ENCODE results near the gene FRMD4A.

The FRMD4A gene

GRCh38 chr10:13990392-13990805 lies 340.3 kb downstream of the FRMD4A start:
- DNase-seq, result no peak

DNA sequence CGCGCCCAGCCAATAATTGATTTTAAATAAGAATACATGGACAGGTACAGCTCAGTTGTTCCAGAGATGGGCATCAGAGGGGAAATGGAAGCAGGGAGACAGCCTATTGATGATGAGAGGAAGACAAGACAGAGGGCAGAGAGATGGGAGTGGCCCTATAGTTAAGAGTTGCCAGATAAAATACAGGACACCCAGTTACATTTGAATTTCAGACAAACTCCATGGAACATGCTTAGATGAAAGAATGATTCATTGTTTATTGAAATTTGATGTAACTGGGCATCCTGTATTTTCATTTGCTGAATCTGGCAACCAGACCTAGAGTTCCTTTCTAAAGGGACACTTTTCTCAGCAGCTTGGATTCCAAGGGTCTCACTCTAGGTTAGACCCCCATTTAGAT lies 341.1 kb downstream of the FRMD4A start:
- no peak for DNase-seq

GRCh38 chr10:13987446-13987845 lies 343.3 kb downstream of the FRMD4A start:
- DNase-seq, result no peak

DNA sequence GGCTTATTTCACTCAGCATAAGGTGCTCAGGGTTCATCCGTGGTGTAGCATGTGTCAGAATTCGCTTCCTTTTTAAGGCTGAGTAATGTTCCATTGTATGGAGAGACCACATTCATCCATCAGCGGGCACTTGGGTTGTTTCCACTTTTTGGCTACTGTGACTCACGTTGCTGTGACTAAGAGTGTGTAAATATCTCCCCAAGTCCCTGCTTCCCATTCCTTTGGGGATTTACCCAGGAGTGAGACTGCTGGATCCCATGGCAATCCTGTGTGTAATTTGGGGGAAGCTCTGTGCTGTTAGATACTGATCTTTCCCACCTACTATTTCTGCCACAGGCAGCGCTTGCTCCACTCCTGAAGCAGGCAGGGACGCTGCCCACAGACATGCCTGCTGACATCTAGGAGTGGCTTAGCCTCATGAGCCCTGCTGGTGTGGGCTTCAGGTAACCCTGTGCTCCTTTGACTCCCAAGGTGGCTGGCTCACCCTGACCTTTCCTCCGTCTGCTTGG lies 346.0 kb downstream of the FRMD4A start:
- DNase-seq, result no peak

- DNase-seq, result no peak
Measured at GRCh38 chr10:13983035-13983434, 347.7 kb downstream of the FRMD4A start.

- no peak for DNase-seq
Measured at GRCh38 chr10:13978533-13979115, 352.1 kb downstream of the FRMD4A start.

DNA sequence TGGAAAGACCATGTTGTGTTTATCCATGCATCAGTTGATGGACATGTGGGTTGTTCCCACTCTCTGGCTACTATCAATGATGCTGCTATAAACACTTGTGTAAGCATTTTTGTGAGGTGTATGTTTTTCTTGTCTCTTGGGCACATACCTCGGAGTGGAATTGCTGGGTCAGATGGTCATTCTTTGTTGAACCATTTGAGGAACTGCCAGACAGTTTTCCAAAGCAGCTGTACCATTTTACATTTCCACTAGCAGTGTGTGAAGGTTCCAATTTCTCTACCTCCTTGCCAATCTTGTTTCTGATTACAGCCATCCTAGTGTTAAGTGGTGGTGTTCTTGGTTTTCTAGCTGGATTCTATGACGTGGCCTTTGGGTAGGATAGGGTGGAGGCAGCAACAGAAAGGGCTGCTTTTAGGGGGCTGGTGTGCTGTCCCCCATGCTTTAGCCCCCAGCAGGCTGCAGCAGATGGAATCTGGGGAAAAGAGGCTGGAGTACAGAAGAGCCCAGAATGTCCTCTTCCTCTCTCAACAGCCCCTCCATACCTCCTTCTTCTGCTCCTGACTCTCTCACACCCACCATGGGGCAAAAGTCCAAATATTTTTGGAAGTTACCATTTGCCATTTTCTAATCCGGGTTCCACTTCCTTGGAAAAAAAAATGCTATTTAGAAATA lies 352.7 kb downstream of the FRMD4A start:
- DNase-seq, result no peak

DNA sequence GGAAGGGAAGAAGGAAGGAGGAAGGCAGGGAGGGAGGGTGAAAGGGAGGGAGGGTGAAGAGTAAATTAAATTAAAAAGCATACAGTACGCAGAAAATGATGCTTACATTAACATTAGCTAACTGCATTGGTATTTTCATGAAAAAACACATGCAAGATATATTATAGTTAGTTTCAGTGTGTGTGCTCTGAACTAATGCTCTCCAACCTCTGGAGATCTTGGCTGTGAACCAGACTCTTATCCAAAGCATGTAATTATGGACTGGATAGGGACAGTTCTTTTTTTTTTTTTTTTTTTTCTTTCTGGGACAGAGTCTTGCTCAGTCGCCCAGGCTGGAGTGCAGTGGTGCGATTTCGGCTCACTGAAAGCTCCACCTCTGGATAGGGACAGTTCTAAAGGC lies 357.0 kb downstream of the FRMD4A start:
- DNase-seq, result no peak

- no peak for DNase-seq
Measured at GRCh38 chr10:13972609-13973008, 358.1 kb downstream of the FRMD4A start.

DNA sequence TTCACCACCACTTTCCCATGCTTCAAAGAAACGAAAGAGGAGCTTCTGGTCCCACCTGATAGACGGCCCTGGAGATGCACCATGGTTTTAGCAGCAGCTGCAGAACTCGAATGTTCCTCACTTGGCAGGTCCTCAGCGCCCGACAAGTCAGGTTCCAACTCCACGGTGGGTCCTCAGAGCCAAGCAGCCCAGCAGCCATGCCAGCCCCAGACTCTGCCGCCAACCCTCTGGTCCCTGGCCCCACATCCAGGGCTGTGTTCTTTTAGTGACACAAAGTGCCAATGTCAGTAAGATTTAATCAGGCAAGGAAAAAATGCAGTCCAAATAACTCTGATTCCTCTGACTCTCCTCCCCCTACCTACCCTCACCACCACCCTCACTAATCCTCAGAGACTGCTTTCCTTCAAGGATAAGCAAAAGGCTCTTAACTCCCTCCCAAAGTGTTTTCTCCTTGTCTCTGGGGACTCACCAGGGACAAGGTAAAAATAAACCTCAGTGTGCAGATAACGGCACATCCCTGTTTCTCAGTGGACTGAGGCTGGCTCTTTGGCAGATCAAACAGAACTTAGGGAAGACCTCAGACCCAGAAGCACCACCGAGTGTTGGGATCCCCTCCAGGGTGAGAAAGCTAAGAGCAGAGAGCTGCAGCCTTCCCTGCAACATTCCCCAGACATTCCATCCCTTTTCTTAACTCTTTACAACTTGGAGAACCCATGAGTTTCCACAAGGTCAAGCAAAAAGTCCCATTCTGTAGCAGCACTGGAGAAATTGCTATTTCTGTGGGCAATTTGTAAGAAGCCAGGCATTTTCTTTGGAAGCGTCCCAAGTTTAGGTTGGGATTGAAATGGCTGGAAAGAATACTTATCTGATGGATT lies 358.9 kb downstream of the FRMD4A start:
- peak in 1 of 56 donors; percentile 12 for DNase-seq

DNA sequence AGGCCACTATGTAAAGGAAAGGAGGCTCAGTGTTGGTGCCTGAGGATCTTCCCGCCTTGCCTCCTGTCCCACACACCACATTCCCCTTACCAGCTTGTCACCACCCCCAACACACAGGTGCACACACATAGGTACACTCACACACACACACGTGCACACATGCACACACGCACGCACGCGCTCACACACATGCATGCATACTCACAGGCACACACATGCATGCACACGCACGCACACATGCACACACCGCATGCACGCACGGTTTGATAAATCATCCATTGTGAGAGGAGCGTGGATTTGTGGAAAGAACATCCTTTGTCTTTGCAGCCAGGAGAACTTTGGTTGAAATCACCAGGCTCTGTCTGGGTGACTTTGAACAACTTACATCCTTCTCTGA lies 359.8 kb downstream of the FRMD4A start:
- no peak for DNase-seq

GRCh38 chr10:13970236-13970956 lies 360.3 kb downstream of the FRMD4A start:
- no peak for DNase-seq

DNA sequence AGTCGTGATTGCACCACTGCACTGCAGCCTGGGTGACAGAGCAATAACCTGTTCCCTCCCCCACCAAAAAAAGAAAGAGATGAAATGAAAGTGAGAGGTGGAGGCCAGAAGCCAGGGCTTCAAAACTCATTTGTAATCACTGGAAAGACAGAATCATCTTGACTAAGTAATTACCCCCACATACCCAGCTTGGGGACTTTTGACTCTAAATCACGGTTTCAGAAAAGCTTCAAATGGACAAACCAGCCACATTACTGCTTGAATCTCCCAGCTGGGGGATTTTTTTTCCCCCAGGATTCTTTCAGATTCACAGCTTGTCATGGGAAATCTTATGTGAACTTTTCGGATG lies 361.0 kb downstream of the FRMD4A start:
- no peak for DNase-seq

DNA sequence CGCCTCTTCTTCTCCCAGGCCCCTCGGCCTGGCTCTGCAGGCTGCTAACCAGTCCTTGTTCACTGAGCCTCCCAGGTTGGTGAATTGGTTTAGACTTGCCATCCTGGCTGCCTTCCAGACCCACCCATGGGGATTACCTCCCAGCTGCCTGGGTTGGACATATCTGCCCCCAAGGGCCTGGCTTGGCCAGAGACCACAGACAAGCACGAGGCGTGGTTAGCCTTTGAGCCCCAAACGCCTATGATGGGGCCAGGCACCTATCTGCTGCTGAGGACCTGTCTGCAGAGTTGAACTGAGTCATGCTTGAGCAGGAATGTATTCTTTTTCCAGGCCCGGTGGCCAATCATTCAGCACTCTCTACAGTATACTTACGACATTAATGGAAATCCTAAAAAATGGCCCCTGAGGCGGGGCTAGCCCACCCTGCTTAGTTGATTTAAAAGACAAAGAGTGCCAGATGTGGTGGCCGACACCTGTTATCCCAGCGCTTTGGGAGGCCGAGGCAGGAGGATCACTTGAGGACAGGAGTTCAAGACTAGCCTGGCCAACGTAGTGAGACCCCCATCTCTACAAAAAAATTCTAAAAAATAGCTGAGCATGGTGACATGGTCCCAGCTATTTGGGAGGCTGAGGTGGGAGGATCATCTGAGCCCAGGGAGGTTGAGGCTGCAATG lies 361.5 kb downstream of the FRMD4A start:
- no peak for DNase-seq

GRCh38 chr10:13961853-13962252 lies 368.9 kb downstream of the FRMD4A start:
- DNase-seq, result no peak

DNA sequence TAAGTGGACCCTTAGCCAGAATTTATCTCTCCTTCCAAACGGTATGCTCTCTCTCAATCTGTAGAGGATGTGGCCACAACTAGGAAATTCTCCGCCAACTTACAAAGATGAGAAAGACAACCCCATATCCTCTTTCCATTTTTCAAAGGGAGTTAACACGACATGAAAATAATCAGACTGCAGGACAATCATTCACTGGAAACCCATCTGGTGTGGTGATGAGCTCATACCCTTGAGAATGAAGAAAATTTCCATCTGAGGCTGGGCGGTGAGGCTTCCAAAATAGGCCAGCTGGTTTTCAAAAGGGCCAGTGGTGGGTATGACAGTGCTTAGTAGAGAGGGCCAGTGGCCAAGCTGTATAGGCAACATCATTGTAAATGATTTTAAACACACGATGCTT lies 369.6 kb downstream of the FRMD4A start:
- DNase-seq, result no peak

DNA sequence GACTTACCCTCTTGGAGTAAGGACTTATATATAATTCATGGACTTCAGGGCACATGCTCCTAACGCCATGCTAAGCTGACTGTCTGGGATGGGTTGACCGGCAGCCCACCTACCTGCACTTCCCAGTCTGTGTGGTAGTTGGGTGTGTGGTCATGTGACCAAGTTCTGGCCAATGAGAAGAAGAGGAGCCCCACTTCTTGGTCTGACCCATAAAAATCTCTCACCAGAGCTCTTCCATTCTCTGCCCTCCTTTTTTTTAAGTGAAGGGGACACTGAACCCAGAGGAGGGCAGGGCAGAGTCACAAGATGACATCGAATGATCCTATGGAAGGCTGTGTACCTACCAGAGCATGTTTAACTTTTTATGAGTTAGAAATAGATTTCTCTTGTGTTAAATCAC lies 370.1 kb downstream of the FRMD4A start:
- DNase-seq, result no peak

- no peak for DNase-seq
Measured at GRCh38 chr10:13959443-13960359, 371.0 kb downstream of the FRMD4A start.

- DNase-seq, result no peak
Measured at GRCh38 chr10:13957856-13958255, 372.9 kb downstream of the FRMD4A start.

DNA sequence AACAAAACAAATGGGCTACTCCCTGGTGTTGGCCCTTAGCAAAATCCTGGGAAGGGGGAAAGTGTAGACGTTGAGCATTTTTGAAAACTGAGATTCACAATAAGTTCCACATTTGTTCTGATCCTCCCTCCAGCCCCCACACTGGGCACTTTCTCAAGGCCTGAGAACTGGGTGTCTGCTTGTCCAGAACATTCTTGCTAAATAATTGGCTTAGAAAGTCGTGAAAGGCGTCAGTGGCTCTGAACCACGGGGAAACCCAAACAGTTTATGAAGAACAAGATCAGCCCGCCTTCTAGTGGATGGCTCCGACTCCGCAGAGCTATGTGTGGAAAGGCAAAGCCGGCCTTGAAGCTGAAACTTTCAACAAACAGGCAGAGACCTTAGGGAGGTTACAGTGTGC lies 373.9 kb downstream of the FRMD4A start:
- DNase-seq, result peak in 18 of 56 donors; percentile 1 to 56 (median 12)

Measured in amygdala (tissue), 56 donors.